GM12878 (cell line): ENCODE data around the gene TLL1.

Experiments used
- CTCF ChIP-seq, 3 experiments: IDR thresholded peaks in 2 of 3; conservative IDR thresholded peaks in 1 of 3; 2 replicates each; pipeline ENCODE4 v1.5.1; 2011; ENCODE audit warnings: low read depth in 3 of 3, low read length in 3 of 3, mild to moderate bottlenecking in 3 of 3, control low read depth in 2 of 3, moderate library complexity in 2 of 3, inconsistent platforms in 1 of 3, mixed read lengths in 1 of 3; ENCODE audit not compliant: control insufficient read depth in 2 of 3, insufficient read depth in 1 of 3; ENCODE audit errors: extremely low read depth in 1 of 3
- GATAD2B ChIP-seq: fragments of 450-650 bp; conservative IDR thresholded peaks from 2 replicates; pipeline ENCODE4 v1.6.1; 2017; ENCODE audit warnings: low read depth, mild to moderate bottlenecking, moderate library complexity
- POLR2AphosphoS5 ChIP-seq: IDR thresholded peaks from 2 replicates; pipeline ENCODE4 v1.6.1; 2011; ENCODE audit warnings: mild to moderate bottlenecking, low read length, inconsistent platforms
- REST ChIP-seq: IDR thresholded peaks from 2 replicates; pipeline ENCODE4 v1.6.1; 2012; ENCODE audit warnings: mild to moderate bottlenecking, low read depth, low read length
- ZBTB33 ChIP-seq: fragments of 450-650 bp; IDR thresholded peaks from 2 replicates; pipeline ENCODE4 v1.6.1; 2017; ENCODE audit warnings: mild to moderate bottlenecking

- TF ChIP-seq CTCF (IDR thresholded peaks at IDR 0.05 in 2 of 3, conservative IDR thresholded peaks at IDR 0.05 in 1 of 3; ENCODE audit: control insufficient read depth in 2 of 3, extremely low read depth in 1 of 3, insufficient read depth in 1 of 3, low read depth in 3 of 3, low read length in 3 of 3): no peak
- TF ChIP-seq POLR2AphosphoS5: no peak
- no peak for TF ChIP-seq GATAD2B
- TF ChIP-seq ZBTB33: no peak
- no peak for TF ChIP-seq REST
Measured at GRCh38 chr4:166065324-166065723, 192.3 kb downstream of the TLL1 start.
